ENCODE data around the gene CDC42EP4.
"Not testable (repeated sequence)": the region's sequence is repeated elsewhere in the genome, so short reads cannot be mapped to it uniquely, and the experiment has no call there.

Gene CDC42EP4

GRCh38 chr17:73274490-73274889 lies 37.3 kb downstream of the CDC42EP4 start:
- DNase-seq, result no peak

- DNase-seq, result no peak
Measured at GRCh38 chr17:73272906-73273218, 38.9 kb downstream of the CDC42EP4 start.

- peak; percentile 5 for DNase-seq
Measured at GRCh38 chr17:73271072-73271471, 40.7 kb downstream of the CDC42EP4 start.

GRCh38 chr17:73269791-73270190 lies 42.0 kb downstream of the CDC42EP4 start:
- DNase-seq, result no peak

GRCh38 chr17:73269329-73269615 lies 42.5 kb downstream of the CDC42EP4 start:
- no peak for DNase-seq

- DNase-seq, result no peak
Measured at GRCh38 chr17:73268582-73269328, 43.0 kb downstream of the CDC42EP4 start.

GRCh38 chr17:73267648-73268537 lies 43.9 kb downstream of the CDC42EP4 start:
- DNase-seq, result no peak

GRCh38 chr17:73266796-73267195 lies 45.0 kb downstream of the CDC42EP4 start:
- no peak for DNase-seq

- DNase-seq, result no peak
Measured at GRCh38 chr17:73265646-73266640, 45.9 kb downstream of the CDC42EP4 start.

GRCh38 chr17:73264448-73264847 lies 47.4 kb downstream of the CDC42EP4 start:
- not testable (repeated sequence) for DNase-seq

GRCh38 chr17:73262676-73263642 lies 48.8 kb downstream of the CDC42EP4 start:
- DNase-seq, result no peak

GRCh38 chr17:73261952-73262675 lies 49.7 kb downstream of the CDC42EP4 start:
- DNase-seq, result no peak

GRCh38 chr17:73261617-73261951 lies 50.2 kb downstream of the CDC42EP4 start, which contains the start of gene CPSF4L:
TSS of gene CPSF4L (minus strand) at chr17:73261880. CDS start at chr17:73261818, 62 bp downstream.
- no peak for DNase-seq

GRCh38 chr17:73257516-73257915 lies 54.3 kb downstream of the CDC42EP4 start:
- DNase-seq, result no peak

- DNase-seq, result no peak
Measured at GRCh38 chr17:73256220-73256619, 55.6 kb downstream of the CDC42EP4 start.

GRCh38 chr17:73255671-73256181 lies 56.1 kb downstream of the CDC42EP4 start:
- DNase-seq, result peak; percentile 26

- no peak for DNase-seq
Measured at GRCh38 chr17:73251871-73252270, 59.9 kb downstream of the CDC42EP4 start.

GRCh38 chr17:73250851-73251640 lies 60.8 kb downstream of the CDC42EP4 start:
- DNase-seq, result no peak

- peak; percentile 29 for DNase-seq
Measured at GRCh38 chr17:73249700-73250099, 62.1 kb downstream of the CDC42EP4 start.

GRCh38 chr17:73248532-73248931 lies 63.3 kb downstream of the CDC42EP4 start:
- no peak for DNase-seq
